ENCODE data around the gene ROS1. TPM values are rescaled to one million over a fixed set of nuclear protein-coding genes. Genes with fewer than 3 reads are reported as not detected.

The ROS1 gene
- total RNA-seq, 1 donor from 2014 or later, result not detected

GRCh38 chr6:117276778-117277316, 148.9 kb downstream of the ROS1 start:
- peaks cover 53% of the 10 kb centered on the region for H3K27me3 ChIP-seq
- H3K36me3 ChIP-seq, result no peaks in the 10 kb centered on the region
- H3K9ac ChIP-seq, result no peak overlapping the region
- DNase-seq (ENCODE audit: low spot score), result no peak
- Mint-ChIP-seq H3K27me3 (ENCODE audit: insufficient read depth, low read depth) (peaks cover 30% of the 10 kb centered on the region), H3K27ac (no peak overlapping the region), H3K9me3 (no peaks in the 10 kb centered on the region), H3K4me3 (no peak overlapping the region), H3K36me3 (no peaks in the 10 kb centered on the region), H3K4me1 (no peaks in the 10 kb centered on the region)
- no peak overlapping the region for H3K4me2 ChIP-seq
- no peak overlapping the region for H3K4me3 ChIP-seq
- H3K79me2 ChIP-seq (ENCODE audit: low read depth), result no peaks in the 10 kb centered on the region
- peaks cover 7% of the 10 kb centered on the region for H3K4me1 ChIP-seq
- peaks cover 5% of the 10 kb centered on the region for H3F3A ChIP-seq (ENCODE audit: low read depth)
- TF ChIP-seq EZH2 (IDR thresholded peaks at IDR 0.05) (no peak), EZH2phosphoT487 (IDR thresholded peaks at IDR 0.05) (no peak), CTCF (IDR thresholded peaks at IDR 0.05) (no peak)
- no peak overlapping the region for H3K27ac ChIP-seq
- H2AFZ ChIP-seq (replicated peaks), result no peak overlapping the region
- no peaks in the 10 kb centered on the region for H3K9me3 ChIP-seq (ENCODE audit: low read depth)
- peaks cover 7% of the 10 kb centered on the region for H4K20me1 ChIP-seq (ENCODE audit: low read depth)

DNA sequence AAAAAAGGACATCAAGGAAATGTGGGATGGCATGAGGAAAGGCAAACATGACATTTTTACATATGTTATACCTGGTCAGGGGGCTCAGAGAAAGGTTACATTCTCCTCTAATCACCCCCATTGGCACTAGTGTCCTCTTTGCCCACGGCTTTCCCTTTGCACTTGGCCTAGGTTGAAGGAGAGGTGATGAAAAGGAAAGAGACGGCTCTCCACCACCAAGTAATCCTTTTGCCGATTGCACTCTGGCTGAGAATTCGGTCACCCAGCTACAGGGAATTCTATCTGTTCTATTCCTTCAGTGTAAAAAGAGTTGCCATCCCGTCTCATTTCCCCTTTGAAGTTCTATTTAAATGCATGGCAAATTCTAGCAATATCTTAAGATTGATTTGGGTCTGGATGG, 150.0 kb downstream of the ROS1 start:
- Mint-ChIP-seq H3K27me3 (ENCODE audit: insufficient read depth, low read depth) (peaks cover 38% of the 10 kb centered on the region), H3K27ac (no peak overlapping the region), H3K4me3 (no peak overlapping the region), H3K4me1 (peaks cover 2% of the 10 kb centered on the region), H3K36me3 (no peaks in the 10 kb centered on the region), H3K9me3 (no peaks in the 10 kb centered on the region)
- Histone ChIP-seq H3K27me3 (peaks cover 64% of the 10 kb centered on the region), H3K36me3 (no peaks in the 10 kb centered on the region), H3K27ac (no peak overlapping the region), H3K4me1 (peaks cover 12% of the 10 kb centered on the region), H3K79me2 (ENCODE audit: low read depth) (no peaks in the 10 kb centered on the region), H2AFZ (replicated peaks) (no peak overlapping the region), H4K20me1 (ENCODE audit: low read depth) (peaks cover 14% of the 10 kb centered on the region), H3K4me2 (no peak overlapping the region), H3K9me3 (ENCODE audit: low read depth) (no peaks in the 10 kb centered on the region), H3F3A (ENCODE audit: low read depth) (peaks cover 9% of the 10 kb centered on the region), H3K4me3 (no peak overlapping the region), H3K9ac (no peak overlapping the region)
- no peak for DNase-seq (ENCODE audit: low spot score)
- TF ChIP-seq CTCF (IDR thresholded peaks at IDR 0.05) (no peak), EZH2phosphoT487 (IDR thresholded peaks at IDR 0.05) (no peak), EZH2 (IDR thresholded peaks at IDR 0.05) (no peak)

DNA sequence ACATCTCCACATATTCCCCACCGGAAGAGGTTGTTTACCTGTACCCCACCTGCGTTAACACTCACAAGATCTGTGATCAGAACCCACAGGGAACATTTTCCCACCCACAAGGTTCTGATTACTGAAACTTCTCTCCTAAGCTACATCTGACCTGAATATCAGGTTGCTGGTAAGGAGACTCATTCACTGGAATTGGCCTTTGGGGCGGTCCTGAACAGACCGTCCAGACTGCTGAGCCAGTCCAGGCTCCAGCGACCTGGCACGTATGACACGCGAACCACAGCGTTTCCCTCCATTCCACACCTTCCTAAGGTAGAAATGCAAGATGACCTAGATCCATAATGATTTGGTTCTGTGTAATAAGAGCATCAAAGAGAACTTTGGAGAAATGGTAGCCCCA, 150.5 kb downstream of the ROS1 start:
- H2AFZ ChIP-seq (replicated peaks), result no peak overlapping the region
- no peaks in the 10 kb centered on the region for H3K36me3 Mint-ChIP-seq
- peaks cover 15% of the 10 kb centered on the region for H4K20me1 ChIP-seq (ENCODE audit: low read depth)
- H3K27me3 Mint-ChIP-seq (ENCODE audit: insufficient read depth, low read depth), result peaks cover 41% of the 10 kb centered on the region
- H3K27me3 ChIP-seq, result peaks cover 69% of the 10 kb centered on the region
- H3K4me1 ChIP-seq, result peaks cover 12% of the 10 kb centered on the region
- H3K4me3 Mint-ChIP-seq, result peak overlapping the region; percentile 6
- H3K9me3 Mint-ChIP-seq, result no peaks in the 10 kb centered on the region
- peaks cover 2% of the 10 kb centered on the region for H3K4me1 Mint-ChIP-seq
- H3K9ac ChIP-seq, result no peak overlapping the region
- H3K9me3 ChIP-seq (ENCODE audit: low read depth), result no peaks in the 10 kb centered on the region
- no peak overlapping the region for H3K27ac Mint-ChIP-seq
- H3K4me3 ChIP-seq, result no peak overlapping the region
- H3F3A ChIP-seq (ENCODE audit: low read depth), result peaks cover 9% of the 10 kb centered on the region
- H3K27ac ChIP-seq, result no peak overlapping the region
- DNase-seq (ENCODE audit: low spot score), result no peak
- no peaks in the 10 kb centered on the region for H3K36me3 ChIP-seq
- no peaks in the 10 kb centered on the region for H3K79me2 ChIP-seq (ENCODE audit: low read depth)
- TF ChIP-seq EZH2 (IDR thresholded peaks at IDR 0.05) (no peak), EZH2phosphoT487 (IDR thresholded peaks at IDR 0.05) (no peak), CTCF (IDR thresholded peaks at IDR 0.05) (no peak)
- no peak overlapping the region for H3K4me2 ChIP-seq

Data from neural progenitor cell (in vitro differentiated cells).